ENCODE data around the gene IPO4. TPM values are rescaled to one million over a fixed set of nuclear protein-coding genes. Genes with fewer than 3 reads are reported as not detected.

IPO4 gene
- total and polyA plus RNA-seq, 2 of the 4 experiments (the other 2 are of a cell fraction), result 37.6 to 39.4 TPM

DNA sequence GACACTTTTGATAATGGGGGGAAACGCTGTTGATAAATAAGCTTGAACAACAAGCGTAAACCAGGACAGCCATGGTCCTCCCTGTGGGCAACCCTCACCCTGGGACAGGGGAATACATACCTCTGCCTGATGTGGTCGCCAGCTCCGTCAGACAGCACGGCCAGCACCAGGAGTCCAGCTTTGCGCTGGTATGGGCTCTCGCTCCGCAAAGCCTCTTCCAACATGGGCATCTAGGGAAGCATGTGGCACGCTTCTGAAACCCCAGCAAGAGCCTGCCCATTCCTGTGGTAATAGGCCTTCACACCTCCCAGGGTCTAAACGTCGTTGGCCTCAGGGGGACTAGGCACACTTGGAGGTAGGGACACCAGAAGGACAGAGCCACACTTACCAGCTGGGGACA is 2.9 kb downstream of the IPO4 start:
- no peak overlapping the region for H3K9ac ChIP-seq (ENCODE audit: low read depth, low read length)
- H3K14ac ChIP-seq (replicated peaks; ENCODE audit: low read depth, low read length), result no peak overlapping the region
- H4K91ac ChIP-seq (ENCODE audit: insufficient read depth, low read depth, low read length), result no peak overlapping the region
- no peak overlapping the region for H2BK120ac ChIP-seq (ENCODE audit: low read depth, low read length)
- H3K4me3 ChIP-seq (ENCODE audit: insufficient read depth, low read depth, low read length), result no peak overlapping the region
- in situ Hi-C loops (cut with MboI; ENCODE audit: low sequenced_read_pairs) (no loop called here), dilution Hi-C loops (cut with HindIII; ENCODE audit: low sequenced_read_pairs, unreplicated experiment) (no loop called here), intact Hi-C loops (cut with micrococcal nuclease) (no loop called here)
- H3K4ac ChIP-seq (ENCODE audit: low read depth, low read length), result no peak overlapping the region
- no peak overlapping the region for H2BK20ac ChIP-seq (ENCODE audit: low read depth, low read length)
- no peak overlapping the region for H2AK5ac ChIP-seq (ENCODE audit: low read depth, low read length)
- H2BK5ac ChIP-seq (ENCODE audit: low read depth, low read length, poor library complexity, severe bottlenecking), result no peak overlapping the region
- DNase-seq (no peak), ATAC-seq (ENCODE audit: low read depth) (no peak)
- peaks cover 61% of the 10 kb centered on the region for H3K36me3 ChIP-seq (ENCODE audit: control insufficient read depth, insufficient read depth, low read length)
- H3K27ac ChIP-seq (ENCODE audit: insufficient read depth, low read length), result no peak overlapping the region
- H3K79me1 ChIP-seq (ENCODE audit: low read depth in 1 of 2, low read length in 2 of 2), result peaks cover 17 to 49% of the 10 kb centered on the region in 2 experiments
- no peak overlapping the region for H2AFZ ChIP-seq (replicated peaks; ENCODE audit: low read length, poor library complexity)
- H2BK15ac ChIP-seq (ENCODE audit: low read depth, low read length), result no peak overlapping the region
- TF ChIP-seq RAD21 (IDR thresholded peaks at IDR 0.05; ENCODE audit: low read length) (no peak), POLR2A (IDR thresholded peaks at IDR 0.05; ENCODE audit: low read depth, low read length) (no peak), MAFK (IDR thresholded peaks at IDR 0.05; ENCODE audit: low read depth, low read length) (no peak), RFX5 (IDR thresholded peaks at IDR 0.05; ENCODE audit: low read depth, low read length) (no peak), MXI1 (IDR thresholded peaks at IDR 0.05; ENCODE audit: borderline replicate concordance, low read depth, low read length) (no peak), MAZ (IDR thresholded peaks at IDR 0.05; ENCODE audit: borderline replicate concordance, low read depth, low read length) (no peak), NFE2L2 (IDR thresholded peaks at IDR 0.05; ENCODE audit: low read depth, low read length) (no peak), ELK1 (IDR thresholded peaks at IDR 0.05; ENCODE audit: borderline replicate concordance, low read depth, low read length) (no peak), FOS (IDR thresholded peaks at IDR 0.05; ENCODE audit: low read depth, low read length) (no peak)
- TF ChIP-seq, protein P1, sequence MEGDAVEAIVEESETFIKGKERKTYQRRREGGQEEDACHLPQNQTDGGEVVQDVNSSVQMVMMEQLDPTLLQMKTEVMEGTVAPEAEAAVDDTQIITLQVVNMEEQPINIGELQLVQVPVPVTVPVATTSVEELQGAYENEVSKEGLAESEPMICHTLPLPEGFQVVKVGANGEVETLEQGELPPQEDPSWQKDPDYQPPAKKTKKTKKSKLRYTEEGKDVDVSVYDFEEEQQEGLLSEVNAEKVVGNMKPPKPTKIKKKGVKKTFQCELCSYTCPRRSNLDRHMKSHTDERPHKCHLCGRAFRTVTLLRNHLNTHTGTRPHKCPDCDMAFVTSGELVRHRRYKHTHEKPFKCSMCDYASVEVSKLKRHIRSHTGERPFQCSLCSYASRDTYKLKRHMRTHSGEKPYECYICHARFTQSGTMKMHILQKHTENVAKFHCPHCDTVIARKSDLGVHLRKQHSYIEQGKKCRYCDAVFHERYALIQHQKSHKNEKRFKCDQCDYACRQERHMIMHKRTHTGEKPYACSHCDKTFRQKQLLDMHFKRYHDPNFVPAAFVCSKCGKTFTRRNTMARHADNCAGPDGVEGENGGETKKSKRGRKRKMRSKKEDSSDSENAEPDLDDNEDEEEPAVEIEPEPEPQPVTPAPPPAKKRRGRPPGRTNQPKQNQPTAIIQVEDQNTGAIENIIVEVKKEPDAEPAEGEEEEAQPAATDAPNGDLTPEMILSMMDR (conservative IDR thresholded peaks at IDR 0.05; ENCODE audit: low read depth, low read length), result no peak
- TF ChIP-seq, protein P2, sequence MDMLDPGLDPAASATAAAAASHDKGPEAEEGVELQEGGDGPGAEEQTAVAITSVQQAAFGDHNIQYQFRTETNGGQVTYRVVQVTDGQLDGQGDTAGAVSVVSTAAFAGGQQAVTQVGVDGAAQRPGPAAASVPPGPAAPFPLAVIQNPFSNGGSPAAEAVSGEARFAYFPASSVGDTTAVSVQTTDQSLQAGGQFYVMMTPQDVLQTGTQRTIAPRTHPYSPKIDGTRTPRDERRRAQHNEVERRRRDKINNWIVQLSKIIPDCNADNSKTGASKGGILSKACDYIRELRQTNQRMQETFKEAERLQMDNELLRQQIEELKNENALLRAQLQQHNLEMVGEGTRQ (IDR thresholded peaks at IDR 0.05; ENCODE audit: low read depth, low read length), result no peak
- H3K4me1 ChIP-seq (ENCODE audit: control insufficient read depth, insufficient read depth, low read length), result peaks cover 4% of the 10 kb centered on the region
- WGBS, 2 experiments (ENCODE audit: extremely low coverage in 2 of 2, insufficient read length in 1 of 2), result 40% methylated on average over 1 of the region's 11 CpGs; no CpG with 5 or more reads in 1 of the 2 experiments
- no peak overlapping the region for H3K56ac ChIP-seq (ENCODE audit: extremely low read depth, insufficient read depth, low read length)
- no TSS peak for BruUV-seq (replicated peaks)
- no peak overlapping the region for H4K5ac ChIP-seq (ENCODE audit: low read depth, low read length)
- H3K23ac ChIP-seq (ENCODE audit: low read depth, low read length), result no peak overlapping the region
- peaks cover 18% of the 10 kb centered on the region for H3K9me1 ChIP-seq (ENCODE audit: insufficient read depth, low read length)
- CTCF ChIA-PET, result no interaction called here
- H3K9me3 ChIP-seq (ENCODE audit: control insufficient read depth, insufficient read depth, low read length), result no peaks in the 10 kb centered on the region
- no peak overlapping the region for H3K18ac ChIP-seq (ENCODE audit: low read depth, low read length)
- no peak overlapping the region for H3K4me2 ChIP-seq (ENCODE audit: low read depth, low read length)
- POLR2A ChIA-PET (ENCODE audit: unreplicated experiment), result interaction anchor here (1.0 kb wide), 1 partner anchor 10 kb away, joined by 3 read pairs; the partner anchor contains the start of gene TM9SF1
- no peaks in the 10 kb centered on the region for H4K20me1 ChIP-seq (ENCODE audit: insufficient read depth, low read length)
- peak overlapping the region; percentile 59 for H2AK9ac ChIP-seq (replicated peaks; ENCODE audit: low read depth, low read length, poor library complexity)
- H3K27me3 ChIP-seq (ENCODE audit: control insufficient read depth, insufficient read depth, low read length), result no peaks in the 10 kb centered on the region
- H4K8ac ChIP-seq (ENCODE audit: low read depth in 2 of 2, low read length in 2 of 2), result no peak overlapping the region
